B cell (primary cell): ENCODE results near the gene TCERG1L. TPM values are rescaled to one million over a fixed set of nuclear protein-coding genes. Genes with fewer than 3 reads are reported as not detected.

Experiments used
- ATAC-seq: fragments of 200-7000 bp; cut with Tn5 transposase; one replicate; pipeline ENCODE4 v1.10.0; 2021; ENCODE audit warnings: low read depth, mild to moderate bottlenecking, moderate number of reproducible peaks, moderate library complexity
- CTCF ChIA-PET: fragments of 350-600 bp; sonication (Branson Sonifier 250); formaldehyde crosslinking; loops from one replicate; lab custom pipeline; 2021; ENCODE audit warnings: antibody characterized with exemption, inconsistent platforms; lab: Charles Lee
- POLR2A ChIA-PET: fragments of 350-600 bp; sonication (Branson Sonifier 250); formaldehyde crosslinking; loops from one replicate; lab custom pipeline; 2021; ENCODE audit warnings: antibody characterized with exemption; lab: Charles Lee
- DNase-seq: peaks from one replicate; pipeline ENCODE4 v3.0.0; 2013
- H2AFZ ChIP-seq: 2 replicates; pipeline ENCODE4 v1.6.1; 2012; ENCODE audit warnings: mild to moderate bottlenecking, low read depth, low read length; ENCODE audit not compliant: insufficient read depth, poor library complexity, severe bottlenecking
- H3K27ac ChIP-seq, 2 donors: 1 replicate in 1 of 2; 2 replicates in 1 of 2; pipeline ENCODE4 v1.5.1; 2012 to 2013; ENCODE audit warnings: low read length in 2 of 2, mild to moderate bottlenecking in 2 of 2, moderate library complexity in 1 of 2
- H3K27me3 ChIP-seq, 4 experiments: fragments of 200-600 bp in 1 of 4; sonication (generic) in 1 of 4; replicated peaks in 1 of 4; 1 replicate in 2 of 4; 2 replicates in 2 of 4; pipeline versions ENCODE4 v1.6.1 to v1.7.0; 2013 to 2016; ENCODE audit warnings: low read length in 3 of 4, mild to moderate bottlenecking in 2 of 4, mixed read lengths in 1 of 4, moderate library complexity in 1 of 4; ENCODE audit not compliant: insufficient read depth in 4 of 4, control insufficient read depth in 3 of 4; ENCODE audit errors: control extremely low read depth in 1 of 4
- H3K36me3 ChIP-seq, 2 experiments: replicated peaks in 1 of 2; 1 replicate in 1 of 2; 2 replicates in 1 of 2; pipeline versions ENCODE4 v1.6.1 to v1.7.1; 2013; ENCODE audit warnings: low read length in 1 of 2; ENCODE audit not compliant: insufficient read depth in 2 of 2, control insufficient read depth in 1 of 2; ENCODE audit errors: control extremely low read depth in 1 of 2, extremely low read depth in 1 of 2
- H3K4me1 ChIP-seq, 2 donors: fragments of 200-600 bp in 1 of 2; sonication (generic) in 1 of 2; 1 replicate in 1 of 2; 2 replicates in 1 of 2; pipeline versions ENCODE4 v1.5.1 to v1.6.1; 2013 to 2017; ENCODE audit warnings: low read length in 2 of 2; ENCODE audit not compliant: control insufficient read depth in 2 of 2, insufficient read depth in 2 of 2
- H3K4me2 ChIP-seq: replicated peaks from 2 replicates; pipeline ENCODE3; 2012; ENCODE audit warnings: mild to moderate bottlenecking, low read depth, low read length; ENCODE audit not compliant: poor library complexity, severe bottlenecking
- H3K4me3 ChIP-seq, 5 experiments: fragments of 200-600 bp in 1 of 5; sonication (generic) in 1 of 5; 1 replicate in 3 of 5; 2 replicates in 2 of 5; pipeline versions ENCODE4 v1.5.1 to v1.7.0; 2011 to 2016; ENCODE audit warnings: low read length in 4 of 5, mild to moderate bottlenecking in 4 of 5, low read depth in 2 of 5, control low read depth in 1 of 5, moderate library complexity in 1 of 5; ENCODE audit not compliant: insufficient read depth in 1 of 5; ENCODE audit errors: control extremely low read depth in 1 of 5, extremely low read depth in 1 of 5
- H3K79me2 ChIP-seq: fragments of 200-600 bp; sonication (generic); one replicate; pipeline ENCODE4 v1.6.0; 2016; ENCODE audit warnings: low read length; ENCODE audit not compliant: control insufficient read depth, insufficient read depth
- H3K9ac ChIP-seq: fragments of 200-600 bp; sonication (generic); 2 replicates; pipeline ENCODE4 v1.6.1; 2017; ENCODE audit warnings: mild to moderate bottlenecking, low read length, moderate library complexity
- H3K9me3 ChIP-seq, 3 donors: one replicate each; pipeline versions ENCODE4 v1.6.1 to v1.7.1; 2013; ENCODE audit warnings: low read length in 2 of 3; ENCODE audit not compliant: control insufficient read depth in 2 of 3, insufficient read depth in 1 of 3; ENCODE audit errors: control extremely low read depth in 1 of 3
- H4K20me1 ChIP-seq: 2 replicates; pipeline ENCODE4 v1.6.0; 2012; ENCODE audit warnings: mild to moderate bottlenecking, low read length; ENCODE audit not compliant: insufficient read depth, control insufficient read depth, poor library complexity, severe bottlenecking
- H3K27ac Mint-ChIP-seq: one replicate; pipeline ENCODE4 v1.8.0; 2021; ENCODE audit warnings: mixed read lengths
- H3K27me3 Mint-ChIP-seq: one replicate; pipeline ENCODE4 v1.8.0; 2021; ENCODE audit warnings: mixed read lengths
- H3K4me1 Mint-ChIP-seq: one replicate; pipeline ENCODE4 v1.8.0; 2021; ENCODE audit warnings: mixed read lengths
- H3K4me3 Mint-ChIP-seq: one replicate; pipeline ENCODE4 v1.8.0; 2021; ENCODE audit warnings: mixed read lengths
- H3K9me3 Mint-ChIP-seq: one replicate; pipeline ENCODE4 v1.8.0; 2022; ENCODE audit warnings: mixed read lengths; ENCODE audit not compliant: insufficient read depth
- EZH2 ChIP-seq: IDR thresholded peaks from 2 replicates; pipeline ENCODE4 v1.6.1; 2012; ENCODE audit warnings: borderline replicate concordance, low read depth, mild to moderate bottlenecking, moderate library complexity, low read length; ENCODE audit not compliant: insufficient read depth, poor library complexity, severe bottlenecking
- WGBS: methylation state at CpG from one replicate; pipeline ENCODE4 v1.1.5; 2013; ENCODE audit warnings: missing lambda C conversion rate; ENCODE audit not compliant: insufficient coverage; 5-methylcytosine and 5-hydroxymethylcytosine counted together
- intact Hi-C: fragments of 100-400 bp; cut with micrococcal nuclease; formaldehyde crosslinking; loops from one replicate; pipeline ENCODE4 v1.10.0; 2022
- polyA plus RNA-seq: library from polyadenylated mRNA; depleted of rRNA; stranded (reverse); fragments of >200 nt; gene quantifications from 2 replicates; pipeline ENCODE4 v1.2.3, GENCODE V29; 2012
- total RNA-seq, 2 donors: library from RNA; stranded (reverse); fragments of 120-200 nt in 1 of 2; gene quantifications; 1 replicate in 1 of 2; 2 replicates in 1 of 2; pipeline versions ENCODE4 v1.2.3 to v1.2.4, GENCODE V29; 2013 to 2022
- TF ChIP-seq, protein P1 (sequence below): fragments of 200-600 bp; IDR thresholded peaks from one replicate; pipeline ENCODE4 v1.8.0; 2022; ENCODE audit warnings: antibody characterized with exemption, mild to moderate bottlenecking

The TCERG1L gene
- total and polyA plus RNA-seq, 2 donors (not counting 1 experiment from before 2014, with no cell fraction given) = 0.10 TPM; not detected in 1

DNA sequence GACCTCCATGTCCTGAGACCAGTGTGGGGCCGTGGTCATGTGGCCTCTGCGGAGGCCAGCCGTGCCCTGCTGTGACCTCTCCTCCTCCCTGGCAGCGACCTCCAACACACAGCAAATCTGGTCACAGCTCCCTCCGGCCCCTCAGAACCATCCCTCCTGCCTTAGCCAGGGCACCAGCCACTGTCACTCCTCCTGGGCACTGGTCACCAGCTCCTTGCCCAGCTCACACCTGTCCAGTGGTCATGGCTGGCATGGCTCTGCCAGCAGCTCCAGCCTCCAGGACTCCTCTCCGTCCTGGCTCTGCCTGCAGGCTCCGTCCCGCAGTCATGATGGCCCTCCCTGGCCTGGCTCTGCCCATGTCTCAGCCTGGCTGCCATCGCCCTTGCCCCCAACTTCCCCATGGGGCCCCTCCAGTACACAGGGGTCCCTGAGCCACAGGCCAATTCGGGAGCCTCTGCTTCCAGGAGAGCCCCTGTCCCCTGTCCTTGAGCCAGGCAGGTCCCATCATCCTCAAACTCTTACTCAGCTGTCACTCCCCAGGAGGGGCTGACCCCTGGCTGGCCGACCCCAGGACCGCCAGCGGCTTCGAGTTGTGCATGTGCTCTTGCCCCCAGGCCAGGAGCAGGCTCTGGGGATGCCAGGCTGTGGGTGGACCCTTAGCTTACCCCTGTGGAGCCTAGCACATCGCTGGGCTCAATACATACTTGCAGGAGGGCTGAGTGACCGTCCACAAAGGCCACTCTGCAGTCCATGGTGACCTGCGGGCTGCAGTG lies 92.5 kb downstream of the TCERG1L start:
- H4K20me1 ChIP-seq = no peaks in the 10 kb centered on the region

DNA sequence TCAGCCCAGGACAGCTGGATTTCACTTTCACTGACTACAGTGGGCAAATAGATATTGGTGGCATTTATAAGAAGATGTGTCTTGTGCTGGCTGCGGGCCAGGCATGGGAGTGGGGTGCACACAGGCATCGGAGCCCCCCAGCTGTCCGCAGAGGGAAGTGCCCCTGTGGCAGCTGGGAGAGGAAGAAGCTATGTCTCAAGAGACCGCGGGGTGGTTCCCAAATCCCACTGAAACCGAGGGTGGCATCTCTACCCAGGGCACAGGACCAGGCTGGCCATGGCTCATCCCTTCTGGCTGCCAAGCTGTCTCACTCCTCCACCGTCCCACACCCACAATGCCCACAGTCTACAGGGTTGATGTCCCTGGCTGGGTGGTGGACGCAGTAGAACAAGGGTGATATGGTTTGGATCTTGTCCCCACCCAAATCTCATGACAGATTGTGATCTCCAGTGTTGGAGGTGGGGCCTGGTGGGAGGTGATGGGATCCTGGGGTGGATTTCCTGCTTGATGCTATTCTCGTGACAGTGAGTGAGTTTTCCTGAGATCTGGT lies 94.8 kb downstream of the TCERG1L start:
- intact Hi-C loops = no loop called here
- no peaks in the 10 kb centered on the region for H3K9me3 Mint-ChIP-seq

More for the DNA sequence above, 92.5 kb downstream of the TCERG1L start:
- ChIA-PET CTCF (no interaction called here), POLR2A (no interaction called here)
- WGBS = 83% methylated on average over 17 of the region's 17 CpGs
- Mint-ChIP-seq H3K4me1 (no peaks in the 10 kb centered on the region), H3K27me3 (no peaks in the 10 kb centered on the region), H3K9me3 (no peaks in the 10 kb centered on the region), H3K27ac (no peak overlapping the region), H3K4me3 (no peak overlapping the region)
- DNase-seq (no peak), ATAC-seq (no peak)
- H3K27me3 ChIP-seq = no peaks in the 10 kb centered on the region
- peaks cover 0 to 47% (median 0%) of the 10 kb centered on the region in 3 donors for H3K9me3 ChIP-seq
- H3K36me3 ChIP-seq = no peaks in the 10 kb centered on the region
- H3K9ac ChIP-seq = no peak overlapping the region
- H3K4me3 ChIP-seq = no peak overlapping the region
- intact Hi-C loops = no loop called here
- no peak overlapping the region for H3K27ac ChIP-seq
- TF ChIP-seq, protein P1, sequence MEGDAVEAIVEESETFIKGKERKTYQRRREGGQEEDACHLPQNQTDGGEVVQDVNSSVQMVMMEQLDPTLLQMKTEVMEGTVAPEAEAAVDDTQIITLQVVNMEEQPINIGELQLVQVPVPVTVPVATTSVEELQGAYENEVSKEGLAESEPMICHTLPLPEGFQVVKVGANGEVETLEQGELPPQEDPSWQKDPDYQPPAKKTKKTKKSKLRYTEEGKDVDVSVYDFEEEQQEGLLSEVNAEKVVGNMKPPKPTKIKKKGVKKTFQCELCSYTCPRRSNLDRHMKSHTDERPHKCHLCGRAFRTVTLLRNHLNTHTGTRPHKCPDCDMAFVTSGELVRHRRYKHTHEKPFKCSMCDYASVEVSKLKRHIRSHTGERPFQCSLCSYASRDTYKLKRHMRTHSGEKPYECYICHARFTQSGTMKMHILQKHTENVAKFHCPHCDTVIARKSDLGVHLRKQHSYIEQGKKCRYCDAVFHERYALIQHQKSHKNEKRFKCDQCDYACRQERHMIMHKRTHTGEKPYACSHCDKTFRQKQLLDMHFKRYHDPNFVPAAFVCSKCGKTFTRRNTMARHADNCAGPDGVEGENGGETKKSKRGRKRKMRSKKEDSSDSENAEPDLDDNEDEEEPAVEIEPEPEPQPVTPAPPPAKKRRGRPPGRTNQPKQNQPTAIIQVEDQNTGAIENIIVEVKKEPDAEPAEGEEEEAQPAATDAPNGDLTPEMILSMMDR = no peak
- no peak for TF ChIP-seq EZH2
- H3K4me1 ChIP-seq = no peaks in the 10 kb centered on the region
- H3K79me2 ChIP-seq = no peaks in the 10 kb centered on the region
- no peak overlapping the region for H2AFZ ChIP-seq
- H3K4me2 ChIP-seq = no peak overlapping the region

More for the DNA sequence above, 94.8 kb downstream of the TCERG1L start:
- Histone ChIP-seq H3K4me3 (no peak overlapping the region), H3K9ac (no peak overlapping the region), H3K36me3 (no peaks in the 10 kb centered on the region), H3K27me3 (no peaks in the 10 kb centered on the region), H3K9me3 (peaks cover 0 to 41% (median 0%) of the 10 kb centered on the region in 3 donors), H2AFZ (no peak overlapping the region), H3K79me2 (no peaks in the 10 kb centered on the region), H3K4me2 (no peak overlapping the region), H3K27ac (no peak overlapping the region), H4K20me1 (no peaks in the 10 kb centered on the region), H3K4me1 (no peaks in the 10 kb centered on the region)
- H3K27me3 Mint-ChIP-seq = no peaks in the 10 kb centered on the region
- H3K27ac Mint-ChIP-seq = no peak overlapping the region
- 66% methylated on average over 4 of the region's 9 CpGs for WGBS
- ATAC-seq (no peak), DNase-seq (no peak)
- no peak overlapping the region for H3K4me3 Mint-ChIP-seq
- TF ChIP-seq, protein P1 = no peak
- TF ChIP-seq EZH2 = no peak
- ChIA-PET POLR2A (no interaction called here), CTCF (no interaction called here)
- H3K4me1 Mint-ChIP-seq = no peaks in the 10 kb centered on the region
